SK-N-MC (cell line): ENCODE results near the gene SUN1.

Experiments used
- EZH2 ChIP-seq: fragments of 200-600 bp; sonication (generic); IDR thresholded peaks from one replicate; pipeline ENCODE4 v1.6.1; 2017; ENCODE audit warnings: antibody characterized with exemption
- POLR2AphosphoS5 ChIP-seq: IDR thresholded peaks from 2 replicates; pipeline ENCODE4 v1.6.1; 2012; ENCODE audit warnings: mild to moderate bottlenecking, low read depth, low read length, borderline replicate concordance

- TF ChIP-seq EZH2: no peak
- no peak for TF ChIP-seq POLR2AphosphoS5
Measured at GRCh38 chr7:785416-785815, 46.9 kb upstream of the SUN1 start.
